Nephron (organoid): ENCODE data around the gene TMEM59.

Source experiments
- H3K27ac Mint-ChIP-seq, 3 experiments: 2 replicates each; pipeline ENCODE4 v1.8.0; 2020; ENCODE audit warnings: mixed read lengths in 3 of 3, mild to moderate bottlenecking in 2 of 3, moderate library complexity in 1 of 3
- H3K27me3 Mint-ChIP-seq: 2 replicates; pipeline ENCODE4 v1.8.0; 2021; ENCODE audit warnings: low read depth, mild to moderate bottlenecking, moderate library complexity, mixed read lengths
- H3K36me3 Mint-ChIP-seq: 2 replicates; pipeline ENCODE4 v1.8.0; 2020; ENCODE audit warnings: low read depth, mixed read lengths
- H3K4me1 Mint-ChIP-seq: 2 replicates; pipeline ENCODE4 v1.8.0; 2020; ENCODE audit warnings: mixed read lengths
- H3K4me3 Mint-ChIP-seq, 3 experiments: 2 replicates each; pipeline ENCODE4 v1.8.0; 2020; ENCODE audit warnings: mild to moderate bottlenecking in 3 of 3, mixed read lengths in 3 of 3, moderate library complexity in 2 of 3
- H3K9me3 Mint-ChIP-seq: 2 replicates; pipeline ENCODE4 v1.8.0; 2020; ENCODE audit warnings: mixed read lengths
- TF ChIP-seq, protein P1 (sequence below), 3 experiments: fragments of 200-600 bp; sonication (generic); IDR thresholded peaks; one replicate each; pipeline ENCODE4 v1.5.0; 2021; ENCODE audit warnings: antibody characterized with exemption in 3 of 3; ENCODE audit not compliant: unreplicated experiment in 3 of 3

TMEM59 gene

DNA sequence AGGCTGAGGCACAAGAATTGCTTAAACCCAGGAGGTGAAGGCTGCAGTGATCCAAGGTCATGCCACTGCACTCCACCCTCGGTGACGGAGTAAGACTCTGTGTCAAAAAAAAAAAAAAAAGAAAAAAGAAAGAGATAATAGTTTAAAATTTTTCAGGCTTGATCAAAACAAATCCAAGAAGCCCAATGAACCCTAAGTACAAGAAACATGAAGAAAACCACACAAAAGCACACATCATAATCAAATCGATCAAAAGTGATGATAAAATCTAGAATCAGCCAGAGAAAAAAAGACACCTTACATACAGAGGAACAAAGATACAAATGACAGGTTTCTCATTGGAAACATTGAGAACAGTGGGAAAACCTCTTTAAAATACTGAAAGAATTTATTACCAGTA, 66.5 kb downstream of the TMEM59 start:
- TF ChIP-seq, protein P1, sequence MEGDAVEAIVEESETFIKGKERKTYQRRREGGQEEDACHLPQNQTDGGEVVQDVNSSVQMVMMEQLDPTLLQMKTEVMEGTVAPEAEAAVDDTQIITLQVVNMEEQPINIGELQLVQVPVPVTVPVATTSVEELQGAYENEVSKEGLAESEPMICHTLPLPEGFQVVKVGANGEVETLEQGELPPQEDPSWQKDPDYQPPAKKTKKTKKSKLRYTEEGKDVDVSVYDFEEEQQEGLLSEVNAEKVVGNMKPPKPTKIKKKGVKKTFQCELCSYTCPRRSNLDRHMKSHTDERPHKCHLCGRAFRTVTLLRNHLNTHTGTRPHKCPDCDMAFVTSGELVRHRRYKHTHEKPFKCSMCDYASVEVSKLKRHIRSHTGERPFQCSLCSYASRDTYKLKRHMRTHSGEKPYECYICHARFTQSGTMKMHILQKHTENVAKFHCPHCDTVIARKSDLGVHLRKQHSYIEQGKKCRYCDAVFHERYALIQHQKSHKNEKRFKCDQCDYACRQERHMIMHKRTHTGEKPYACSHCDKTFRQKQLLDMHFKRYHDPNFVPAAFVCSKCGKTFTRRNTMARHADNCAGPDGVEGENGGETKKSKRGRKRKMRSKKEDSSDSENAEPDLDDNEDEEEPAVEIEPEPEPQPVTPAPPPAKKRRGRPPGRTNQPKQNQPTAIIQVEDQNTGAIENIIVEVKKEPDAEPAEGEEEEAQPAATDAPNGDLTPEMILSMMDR (IDR thresholded peaks at IDR 0.05; ENCODE audit: unreplicated experiment in 3 of 3), result no peak
- H3K4me3 Mint-ChIP-seq, result no peak overlapping the region
- no peaks in the 10 kb centered on the region for H3K36me3 Mint-ChIP-seq
- H3K27me3 Mint-ChIP-seq, result peaks cover 12% of the 10 kb centered on the region
- no peak overlapping the region for H3K27ac Mint-ChIP-seq
- H3K9me3 Mint-ChIP-seq, result no peaks in the 10 kb centered on the region
- peaks cover 14% of the 10 kb centered on the region for H3K4me1 Mint-ChIP-seq

DNA sequence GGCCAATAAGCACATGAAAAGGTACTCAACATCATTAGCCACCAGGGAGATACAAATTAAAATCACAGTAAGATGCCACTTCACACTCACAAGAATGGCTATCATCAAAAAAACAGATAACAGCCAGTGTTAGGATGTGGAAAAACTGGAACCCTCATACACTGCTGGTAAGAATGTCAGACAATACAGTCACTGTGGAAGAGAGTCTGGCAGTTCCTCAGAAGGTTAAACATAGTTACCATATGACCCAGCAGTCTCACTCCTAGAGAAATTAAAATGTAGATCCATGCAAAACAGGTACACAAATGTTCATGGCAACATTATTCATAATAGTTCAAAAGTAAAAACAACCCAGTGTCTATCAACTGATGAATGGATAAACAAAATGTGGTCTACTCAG, 68.3 kb downstream of the TMEM59 start:
- H3K27ac Mint-ChIP-seq, result peak overlapping the region in 1 of 3 experiments; percentile 60
- H3K4me3 Mint-ChIP-seq, result no peak overlapping the region
- peaks cover 12% of the 10 kb centered on the region for H3K27me3 Mint-ChIP-seq
- peaks cover 22% of the 10 kb centered on the region for H3K4me1 Mint-ChIP-seq
- no peaks in the 10 kb centered on the region for H3K9me3 Mint-ChIP-seq
- no peaks in the 10 kb centered on the region for H3K36me3 Mint-ChIP-seq
- TF ChIP-seq, protein P1 (IDR thresholded peaks at IDR 0.05; ENCODE audit: unreplicated experiment in 3 of 3), result no peak

DNA sequence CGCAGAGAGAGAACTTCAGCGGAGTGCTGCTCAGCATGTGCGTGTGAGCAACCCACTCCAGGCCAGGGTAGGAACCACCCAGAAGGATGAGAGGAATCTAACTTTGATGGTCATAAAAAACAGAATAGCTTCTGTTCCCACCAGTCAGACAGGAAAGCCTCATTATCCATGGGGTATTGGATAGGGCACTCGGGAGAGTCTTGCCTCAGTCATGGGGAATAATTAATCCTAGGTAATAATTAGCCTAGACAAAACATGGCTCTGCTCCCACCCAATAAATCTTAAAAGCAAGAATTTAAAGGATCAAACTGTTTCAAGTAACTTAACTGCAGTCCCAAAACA, 70.3 kb downstream of the TMEM59 start:
- no peaks in the 10 kb centered on the region for H3K9me3 Mint-ChIP-seq
- H3K36me3 Mint-ChIP-seq, result no peaks in the 10 kb centered on the region
- TF ChIP-seq, protein P1 (IDR thresholded peaks at IDR 0.05; ENCODE audit: unreplicated experiment in 3 of 3), result no peak
- H3K4me3 Mint-ChIP-seq, result peak overlapping the region; percentile 73 to 80 (median 75)
- H3K27ac Mint-ChIP-seq, result peak overlapping the region; percentile 94 to 95 (median 94)
- peaks cover 36% of the 10 kb centered on the region for H3K4me1 Mint-ChIP-seq
- peaks cover 6% of the 10 kb centered on the region for H3K27me3 Mint-ChIP-seq

DNA sequence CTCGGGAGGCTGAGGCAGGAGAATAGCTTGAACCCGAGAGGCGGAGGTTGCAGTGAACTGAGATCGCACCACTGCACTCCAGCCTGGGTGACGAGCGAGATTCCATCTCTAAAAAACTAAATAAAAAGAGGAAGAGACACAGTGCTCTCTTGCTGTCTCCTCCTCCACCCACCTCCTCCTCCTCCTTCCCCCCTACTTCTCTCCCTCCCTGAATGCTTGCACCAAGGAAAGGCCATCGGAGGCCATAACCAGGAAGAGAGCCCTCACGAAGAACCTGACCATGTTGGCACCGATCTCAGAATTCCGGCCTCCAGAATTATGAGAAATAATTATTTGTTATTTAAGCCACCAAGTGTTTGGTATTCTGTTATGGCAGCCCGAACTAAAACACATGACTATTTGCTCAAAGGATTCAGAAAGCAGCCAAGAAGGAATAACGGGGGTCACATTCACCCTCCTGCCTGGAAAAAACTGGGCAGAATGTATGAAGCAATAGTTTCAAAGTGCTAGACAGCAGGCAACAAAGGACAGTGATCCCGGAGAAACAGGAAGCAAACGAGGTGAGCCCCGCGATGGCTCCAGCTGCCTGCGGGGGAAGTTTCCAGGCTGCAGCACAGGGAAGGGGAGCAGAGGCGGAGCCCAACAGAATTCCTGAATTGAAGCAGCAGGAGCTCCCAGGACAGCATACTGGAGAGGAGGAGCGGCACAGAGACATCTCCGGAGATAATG, 70.8 kb downstream of the TMEM59 start:
- no peaks in the 10 kb centered on the region for H3K9me3 Mint-ChIP-seq
- H3K4me3 Mint-ChIP-seq, result peak overlapping the region; percentile 73 to 80 (median 75)
- H3K27ac Mint-ChIP-seq, result peak overlapping the region; percentile 94 to 95 (median 94)
- H3K4me1 Mint-ChIP-seq, result peaks cover 36% of the 10 kb centered on the region
- no peaks in the 10 kb centered on the region for H3K36me3 Mint-ChIP-seq
- TF ChIP-seq, protein P1 (IDR thresholded peaks at IDR 0.05; ENCODE audit: unreplicated experiment in 3 of 3), result no peak
- H3K27me3 Mint-ChIP-seq, result peaks cover 6% of the 10 kb centered on the region

DNA sequence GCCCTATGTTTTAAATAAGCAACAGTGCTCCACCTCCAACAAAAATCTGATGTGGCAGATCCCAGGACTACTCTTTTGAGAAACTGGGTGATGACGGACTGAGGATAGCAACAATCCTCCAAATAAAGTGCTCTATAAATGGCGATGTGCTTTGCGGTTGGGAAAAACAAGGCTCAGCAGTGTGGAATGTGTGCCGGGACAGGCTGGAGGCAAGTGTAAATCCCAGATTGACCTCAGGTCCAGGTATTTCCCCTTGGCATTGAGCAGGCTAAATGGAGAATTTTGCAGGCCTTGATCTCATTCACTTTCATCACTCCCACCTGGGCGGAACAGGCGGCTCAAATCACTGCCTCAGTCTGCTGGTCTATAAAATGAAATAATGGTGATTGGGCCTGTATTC, 71.8 kb downstream of the TMEM59 start:
- Mint-ChIP-seq H3K9me3 (no peaks in the 10 kb centered on the region), H3K27me3 (peaks cover 6% of the 10 kb centered on the region), H3K36me3 (no peaks in the 10 kb centered on the region), H3K4me1 (peaks cover 36% of the 10 kb centered on the region), H3K4me3 (peak overlapping the region in 2 of 3 experiments; percentile 38 to 49), H3K27ac (peak overlapping the region; percentile 90 to 94 (median 94))
- TF ChIP-seq, protein P1 (IDR thresholded peaks at IDR 0.05; ENCODE audit: unreplicated experiment in 3 of 3), result no peak
